ENCODE data around the gene MFSD6.

DNA sequence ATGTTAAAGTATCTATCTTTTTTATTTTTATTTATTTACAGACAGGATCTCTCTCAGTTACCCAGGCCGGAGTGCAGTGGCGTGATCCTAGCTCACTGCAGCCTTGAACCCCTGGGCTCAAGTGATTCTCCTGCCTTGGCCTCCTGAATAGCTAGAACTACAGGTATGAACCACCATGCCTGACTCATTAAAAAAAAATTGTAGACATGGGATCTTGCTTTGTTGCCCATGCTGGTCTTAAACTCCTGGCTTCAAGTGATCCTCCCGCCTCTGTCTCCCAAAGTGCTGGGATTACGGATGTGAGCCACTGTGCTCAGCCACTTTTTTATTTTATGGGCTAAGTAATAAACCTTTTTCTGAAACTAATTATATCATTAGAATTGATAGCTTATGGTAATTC lies 7.1 kb downstream of the MFSD6 start:
- TF ChIP-seq, protein P1, sequence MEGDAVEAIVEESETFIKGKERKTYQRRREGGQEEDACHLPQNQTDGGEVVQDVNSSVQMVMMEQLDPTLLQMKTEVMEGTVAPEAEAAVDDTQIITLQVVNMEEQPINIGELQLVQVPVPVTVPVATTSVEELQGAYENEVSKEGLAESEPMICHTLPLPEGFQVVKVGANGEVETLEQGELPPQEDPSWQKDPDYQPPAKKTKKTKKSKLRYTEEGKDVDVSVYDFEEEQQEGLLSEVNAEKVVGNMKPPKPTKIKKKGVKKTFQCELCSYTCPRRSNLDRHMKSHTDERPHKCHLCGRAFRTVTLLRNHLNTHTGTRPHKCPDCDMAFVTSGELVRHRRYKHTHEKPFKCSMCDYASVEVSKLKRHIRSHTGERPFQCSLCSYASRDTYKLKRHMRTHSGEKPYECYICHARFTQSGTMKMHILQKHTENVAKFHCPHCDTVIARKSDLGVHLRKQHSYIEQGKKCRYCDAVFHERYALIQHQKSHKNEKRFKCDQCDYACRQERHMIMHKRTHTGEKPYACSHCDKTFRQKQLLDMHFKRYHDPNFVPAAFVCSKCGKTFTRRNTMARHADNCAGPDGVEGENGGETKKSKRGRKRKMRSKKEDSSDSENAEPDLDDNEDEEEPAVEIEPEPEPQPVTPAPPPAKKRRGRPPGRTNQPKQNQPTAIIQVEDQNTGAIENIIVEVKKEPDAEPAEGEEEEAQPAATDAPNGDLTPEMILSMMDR (IDR thresholded peaks at IDR 0.05) = no peak
- TF ChIP-seq POLR2A (IDR thresholded peaks at IDR 0.05) = no peak

Data from Peyer's patch (tissue), 4 donors.